ENCODE data around the gene GIMAP2. TPM values are rescaled to one million over a fixed set of nuclear protein-coding genes. Genes with fewer than 3 reads are reported as not detected.

GIMAP2 gene
- total and polyA plus RNA-seq, 2 of the 13 experiments (the other 11 are each of a cell fraction or from before 2014, with no cell fraction given) = 0.49 to 1.4 TPM

DNA sequence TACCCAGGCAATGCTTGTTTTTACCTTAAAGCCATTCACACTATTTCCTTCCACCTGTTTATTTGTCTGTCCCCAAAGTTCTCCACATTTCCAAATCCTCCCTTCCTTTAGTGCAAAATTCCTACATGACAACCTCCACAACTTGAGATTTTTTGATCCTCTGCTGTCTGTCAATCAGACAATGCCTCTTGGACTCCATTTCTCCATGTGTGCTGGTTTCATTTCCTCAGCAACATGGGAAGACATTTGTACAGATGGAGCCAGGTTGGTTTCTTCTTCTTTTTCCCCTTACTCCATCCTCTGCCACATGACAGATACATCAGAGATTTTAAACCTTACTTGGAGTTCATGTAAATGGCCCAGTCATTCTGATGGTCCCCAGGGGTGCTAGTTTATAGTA lies 19.1 kb upstream of the GIMAP2 start:
- TF ChIP-seq, protein P1, sequence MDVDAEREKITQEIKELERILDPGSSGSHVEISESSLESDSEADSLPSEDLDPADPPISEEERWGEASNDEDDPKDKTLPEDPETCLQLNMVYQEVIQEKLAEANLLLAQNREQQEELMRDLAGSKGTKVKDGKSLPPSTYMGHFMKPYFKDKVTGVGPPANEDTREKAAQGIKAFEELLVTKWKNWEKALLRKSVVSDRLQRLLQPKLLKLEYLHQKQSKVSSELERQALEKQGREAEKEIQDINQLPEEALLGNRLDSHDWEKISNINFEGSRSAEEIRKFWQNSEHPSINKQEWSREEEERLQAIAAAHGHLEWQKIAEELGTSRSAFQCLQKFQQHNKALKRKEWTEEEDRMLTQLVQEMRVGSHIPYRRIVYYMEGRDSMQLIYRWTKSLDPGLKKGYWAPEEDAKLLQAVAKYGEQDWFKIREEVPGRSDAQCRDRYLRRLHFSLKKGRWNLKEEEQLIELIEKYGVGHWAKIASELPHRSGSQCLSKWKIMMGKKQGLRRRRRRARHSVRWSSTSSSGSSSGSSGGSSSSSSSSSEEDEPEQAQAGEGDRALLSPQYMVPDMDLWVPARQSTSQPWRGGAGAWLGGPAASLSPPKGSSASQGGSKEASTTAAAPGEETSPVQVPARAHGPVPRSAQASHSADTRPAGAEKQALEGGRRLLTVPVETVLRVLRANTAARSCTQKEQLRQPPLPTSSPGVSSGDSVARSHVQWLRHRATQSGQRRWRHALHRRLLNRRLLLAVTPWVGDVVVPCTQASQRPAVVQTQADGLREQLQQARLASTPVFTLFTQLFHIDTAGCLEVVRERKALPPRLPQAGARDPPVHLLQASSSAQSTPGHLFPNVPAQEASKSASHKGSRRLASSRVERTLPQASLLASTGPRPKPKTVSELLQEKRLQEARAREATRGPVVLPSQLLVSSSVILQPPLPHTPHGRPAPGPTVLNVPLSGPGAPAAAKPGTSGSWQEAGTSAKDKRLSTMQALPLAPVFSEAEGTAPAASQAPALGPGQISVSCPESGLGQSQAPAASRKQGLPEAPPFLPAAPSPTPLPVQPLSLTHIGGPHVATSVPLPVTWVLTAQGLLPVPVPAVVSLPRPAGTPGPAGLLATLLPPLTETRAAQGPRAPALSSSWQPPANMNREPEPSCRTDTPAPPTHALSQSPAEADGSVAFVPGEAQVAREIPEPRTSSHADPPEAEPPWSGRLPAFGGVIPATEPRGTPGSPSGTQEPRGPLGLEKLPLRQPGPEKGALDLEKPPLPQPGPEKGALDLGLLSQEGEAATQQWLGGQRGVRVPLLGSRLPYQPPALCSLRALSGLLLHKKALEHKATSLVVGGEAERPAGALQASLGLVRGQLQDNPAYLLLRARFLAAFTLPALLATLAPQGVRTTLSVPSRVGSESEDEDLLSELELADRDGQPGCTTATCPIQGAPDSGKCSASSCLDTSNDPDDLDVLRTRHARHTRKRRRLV (CRISPR knock-in tag; IDR thresholded peaks at IDR 0.05) = no peak
- TF ChIP-seq, protein P2, sequence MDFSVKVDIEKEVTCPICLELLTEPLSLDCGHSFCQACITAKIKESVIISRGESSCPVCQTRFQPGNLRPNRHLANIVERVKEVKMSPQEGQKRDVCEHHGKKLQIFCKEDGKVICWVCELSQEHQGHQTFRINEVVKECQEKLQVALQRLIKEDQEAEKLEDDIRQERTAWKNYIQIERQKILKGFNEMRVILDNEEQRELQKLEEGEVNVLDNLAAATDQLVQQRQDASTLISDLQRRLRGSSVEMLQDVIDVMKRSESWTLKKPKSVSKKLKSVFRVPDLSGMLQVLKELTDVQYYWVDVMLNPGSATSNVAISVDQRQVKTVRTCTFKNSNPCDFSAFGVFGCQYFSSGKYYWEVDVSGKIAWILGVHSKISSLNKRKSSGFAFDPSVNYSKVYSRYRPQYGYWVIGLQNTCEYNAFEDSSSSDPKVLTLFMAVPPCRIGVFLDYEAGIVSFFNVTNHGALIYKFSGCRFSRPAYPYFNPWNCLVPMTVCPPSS (IDR thresholded peaks at IDR 0.05) = no peak
- TF ChIP-seq MLX (CRISPR knock-in tag; IDR thresholded peaks at IDR 0.05) (no peak), LRRFIP1 (CRISPR knock-in tag; conservative IDR thresholded peaks at IDR 0.05) (no peak)
- ATAC-seq (no peak), DNase-seq (ENCODE audit: low spot score) (no peak), FAIRE-seq (no peak)
- Histone ChIP-seq H3K9ac (ENCODE audit: insufficient read depth, low read depth, low read length) (no peak overlapping the region), H4K20me1 (ENCODE audit: insufficient read depth, low read length) (no peaks in the 10 kb centered on the region), H3K4me3 (replicated peaks in 1 of 3; ENCODE audit: insufficient read depth in 1 of 3, low read depth in 2 of 3, low read length in 3 of 3) (no peak overlapping the region), H3K9me3 (ENCODE audit: low read length) (no peaks in the 10 kb centered on the region), H2AFZ (ENCODE audit: low read length) (no peak overlapping the region), H3K4me1 (ENCODE audit: insufficient read depth, low read length) (no peaks in the 10 kb centered on the region), H3K79me2 (ENCODE audit: insufficient read depth, low read length) (no peaks in the 10 kb centered on the region), H3K4me2 (ENCODE audit: low read depth, low read length) (no peak overlapping the region), H3K36me3 (replicated peaks in 1 of 2; ENCODE audit: control insufficient read depth in 1 of 2, insufficient read depth in 2 of 2, low read length in 2 of 2) (no peaks in the 10 kb centered on the region), H3K27me3 (ENCODE audit: control insufficient read depth in 1 of 2, insufficient read depth in 2 of 2, low read length in 2 of 2) (no peaks in the 10 kb centered on the region; a peak in 1 of 5 replicates), H3K27ac (ENCODE audit: extremely low read length, insufficient read depth, low read length) (no peak overlapping the region)
- no TSS peak for BruUV-seq (replicated peaks)
- in situ Hi-C loops (cut with HindIII; ENCODE audit: extremely low pct_ligation_motif_present, low pct_unique_long_range_greater_than_20kb) (no loop called here), intact Hi-C loops (cut with micrococcal nuclease; ENCODE audit: unreplicated experiment) (no loop called here)
- POLR2A ChIA-PET = no interaction called here
- CTCF ChIA-PET (ENCODE audit: low intra/inter-chr PET ratio, low total read pairs) = no interaction called here
